Panc1 (cell line): ENCODE data around the gene NKD1.

ENCODE experiments used
- CTCF ChIP-seq: fragments of 450-650 bp; IDR thresholded peaks from 2 replicates; pipeline ENCODE4 v1.5.1; 2017; ENCODE audit warnings: mild to moderate bottlenecking
- POLR2AphosphoS5 ChIP-seq: IDR thresholded peaks from 2 replicates; pipeline ENCODE4 v1.6.1; 2012; ENCODE audit warnings: mild to moderate bottlenecking, low read depth, low read length, moderate library complexity
- REST ChIP-seq, 2 experiments: IDR thresholded peaks; 2 replicates each; pipeline ENCODE4 v1.6.1; 2011 to 2012; ENCODE audit warnings: low read depth in 2 of 2, control low read depth in 1 of 2, low read length in 1 of 2, mild to moderate bottlenecking in 1 of 2, moderate library complexity in 1 of 2; ENCODE audit not compliant: insufficient read depth in 1 of 2
- SIN3A ChIP-seq: IDR thresholded peaks from 2 replicates; pipeline ENCODE4 v1.6.1; 2012; ENCODE audit warnings: low read depth, mild to moderate bottlenecking, low read length, moderate library complexity, borderline replicate concordance; ENCODE audit not compliant: insufficient read depth
- TCF7L2 ChIP-seq: IDR thresholded peaks from 2 replicates; pipeline ENCODE4 v1.6.1; 2011; ENCODE audit warnings: mild to moderate bottlenecking, low read depth, low read length, inconsistent platforms

- TF ChIP-seq CTCF: no peak
- TF ChIP-seq POLR2AphosphoS5: no peak
- TF ChIP-seq REST (IDR thresholded peaks at IDR 0.05; ENCODE audit: insufficient read depth in 1 of 2, low read depth in 2 of 2, low read length in 1 of 2): no peak
- TF ChIP-seq SIN3A: no peak
- TF ChIP-seq TCF7L2: no peak
Measured at GRCh38 chr16:50611332-50611934, 63.2 kb downstream of the NKD1 start.
